Left ventricle myocardium inferior (tissue), 1 donor: ENCODE results near the gene RAB6D. TPM values are rescaled to one million over a fixed set of nuclear protein-coding genes. Genes with fewer than 3 reads are reported as not detected.
"Not testable (repeated sequence)": the region's sequence is repeated elsewhere in the genome, so short reads cannot be mapped to it uniquely, and the experiment has no call there.

Experiments
- DNase-seq: peaks from one replicate; pipeline ENCODE4 v3.0.0-alpha.2; 2020
- H3K27ac ChIP-seq: fragments of 200-600 bp; replicated peaks from 2 replicates; pipeline ENCODE4 v1.8.0; 2021
- H3K27me3 ChIP-seq: fragments of 200-600 bp; 2 replicates; pipeline ENCODE4 v1.8.0; 2021; ENCODE audit warnings: low read depth
- H3K36me3 ChIP-seq: fragments of 200-600 bp; 2 replicates; pipeline ENCODE4 v1.8.0; 2021
- H3K4me1 ChIP-seq: fragments of 200-600 bp; 2 replicates; pipeline ENCODE4 v1.8.0; 2021
- H3K4me3 ChIP-seq: fragments of 200-600 bp; 2 replicates; pipeline ENCODE4 v1.8.0; 2021; ENCODE audit warnings: mild to moderate bottlenecking, moderate library complexity
- H3K9me3 ChIP-seq: fragments of 200-600 bp; replicated peaks from 2 replicates; pipeline ENCODE4 v1.8.0; 2021
- CTCF ChIP-seq: fragments of 200-600 bp; IDR thresholded peaks from 2 replicates; pipeline ENCODE4 v1.8.0; 2021; ENCODE audit warnings: antibody characterized with exemption, mild to moderate bottlenecking, borderline replicate concordance
- intact Hi-C: fragments of 100-400 bp; cut with micrococcal nuclease; formaldehyde crosslinking; loops from one replicate; pipeline ENCODE4 v1.11.0; 2022
- total RNA-seq: library from RNA; stranded (reverse); fragmentation: NEBNext Ultra II Directional; extraction: Animal tissue kit (Norgen Biotek cat#: 25700); gene quantifications from one replicate; pipeline ENCODE4 v1.2.1, GENCODE V29; 2021
- donor health status: DM: no; HTN: yes; CAD: no; lungs with severe emphysema.

Gene RAB6D
- total RNA-seq, 1 donor from 2014 or later, result not detected

- DNase-seq, result no peak
- no peak overlapping the region for H3K27ac ChIP-seq
- intact Hi-C loops, result no loop called here
Observed at GRCh38 chr2:131322209-131322608, 41.8 kb downstream of the RAB6D start.

GRCh38 chr2:131321344-131321743 lies 42.6 kb downstream of the RAB6D start:
- H3K4me1 ChIP-seq, DNase-seq, intact Hi-C loops, H3K36me3 ChIP-seq, H3K4me3 ChIP-seq, H3K27ac ChIP-seq: not testable (repeated sequence)
- Histone ChIP-seq H3K9me3 (peaks cover 12% of the 10 kb centered on the region), H3K27me3 (peaks cover 13% of the 10 kb centered on the region)

More at GRCh38 chr2:131322209-131322608, 41.8 kb downstream of the RAB6D start:
- no peak for TF ChIP-seq CTCF
- Histone ChIP-seq H3K27me3 (peaks cover 13% of the 10 kb centered on the region), H3K4me1 (no peaks in the 10 kb centered on the region), H3K4me3 (no peak overlapping the region), H3K9me3 (peaks cover 12% of the 10 kb centered on the region), H3K36me3 (no peaks in the 10 kb centered on the region)

- H3K4me1 ChIP-seq, H3K36me3 ChIP-seq, H3K27ac ChIP-seq, H3K4me3 ChIP-seq, H3K9me3 ChIP-seq, DNase-seq, intact Hi-C loops: not testable (repeated sequence)
- peaks cover 14% of the 10 kb centered on the region for H3K27me3 ChIP-seq
Observed at GRCh38 chr2:131311001-131311400, 53.0 kb downstream of the RAB6D start.

Other genes starting within 250 kb of the RAB6D start
- not detected for gene POTEE, start 154.6 kb downstream of the RAB6D start, total RNA-seq
- 86.3 TPM for gene TUBA3D, start 112.0 kb upstream of the RAB6D start, total RNA-seq
- 217 TPM for gene MZT2A, start 128.2 kb upstream of the RAB6D start, total RNA-seq
- 1.1 TPM for gene CCDC74A, start 163.7 kb upstream of the RAB6D start, total RNA-seq